NCI-H2107 (cell line): ENCODE results near the gene TEX38.
A peak's percentile ranks its signal among the peaks of the same experiment; 100 is the strongest.
"Not testable (repeated sequence)": the region's sequence is repeated elsewhere in the genome, so short reads cannot be mapped to it uniquely, and the experiment has no call there.

ENCODE experiments used
- DNase-seq: peaks from one replicate; lab custom pipeline; 2025; lab: John Stamatoyannopoulos, UW

TEX38 gene

DNA sequence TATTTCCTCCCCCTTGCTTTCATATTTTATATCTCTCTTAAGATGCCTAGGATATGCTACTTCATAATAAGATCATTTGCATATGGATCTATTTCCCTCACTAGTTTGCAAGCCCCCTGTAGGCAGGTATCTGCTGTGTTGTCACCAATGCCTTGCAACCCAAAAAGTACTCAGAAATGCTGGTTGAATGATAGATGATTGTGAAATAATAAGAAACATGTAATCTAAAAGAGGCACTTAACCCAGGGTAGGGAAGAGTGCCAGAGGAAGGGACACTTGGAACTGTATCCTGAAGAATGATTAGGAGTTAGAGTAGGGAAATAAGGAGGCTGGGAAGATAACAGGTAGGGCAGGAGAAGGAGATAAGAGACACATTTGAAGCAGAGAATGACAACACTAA, 15.8 kb upstream of the TEX38 start:
- no peak for DNase-seq

GRCh38 chr1:46656643-46657042, 15.0 kb upstream of the TEX38 start:
- no peak for DNase-seq

- DNase-seq, result no peak
These were observed 13.9 kb upstream of the TEX38 start for GRCh38 chr1:46657775-46658174.

DNA sequence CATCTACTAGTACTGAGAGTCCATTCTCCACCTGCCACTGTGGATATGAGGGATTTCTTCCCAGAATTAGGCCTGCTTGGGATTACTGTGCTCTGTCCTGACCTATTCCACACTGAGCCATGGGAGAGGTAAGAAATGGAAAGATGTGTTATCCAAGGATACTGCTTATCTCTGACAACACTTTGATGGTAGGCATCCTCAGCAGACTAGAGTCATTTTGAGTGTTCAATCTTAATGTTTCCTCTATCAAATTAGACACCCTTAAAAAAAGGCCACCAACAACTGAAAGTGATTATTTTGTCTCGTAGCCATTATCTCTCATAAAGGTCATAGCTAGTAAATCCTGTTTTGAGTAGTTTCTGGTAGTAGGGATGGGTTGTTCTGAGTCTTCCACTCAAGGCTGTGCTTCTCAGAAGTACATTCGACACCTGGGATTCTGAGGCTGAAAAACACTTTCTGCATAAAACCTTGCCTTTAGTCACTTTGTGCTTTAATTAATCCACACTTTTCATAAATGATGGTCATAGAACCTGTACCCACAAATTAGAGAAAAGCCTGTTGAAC, 12.3 kb upstream of the TEX38 start:
- DNase-seq, result no peak

DNA sequence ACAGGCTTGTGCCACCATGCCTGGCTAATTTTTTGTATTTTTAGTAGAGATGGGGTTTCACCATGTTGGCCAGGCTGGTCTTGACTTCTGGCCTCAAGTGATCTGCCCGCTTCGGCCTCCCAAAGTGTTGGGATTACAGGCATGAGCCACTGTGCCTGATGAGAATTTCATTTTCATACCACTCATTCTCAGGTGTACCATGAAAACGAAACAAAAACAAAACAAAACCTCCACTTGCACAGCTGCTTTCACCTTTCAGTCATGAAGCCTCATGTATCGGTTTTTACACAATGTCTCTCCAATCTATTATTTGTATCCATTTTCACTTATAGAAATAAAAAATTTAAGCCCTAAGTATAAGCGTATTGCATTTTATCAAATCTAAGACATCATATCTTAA, 11.5 kb upstream of the TEX38 start:
- not testable (repeated sequence) for DNase-seq

DNA sequence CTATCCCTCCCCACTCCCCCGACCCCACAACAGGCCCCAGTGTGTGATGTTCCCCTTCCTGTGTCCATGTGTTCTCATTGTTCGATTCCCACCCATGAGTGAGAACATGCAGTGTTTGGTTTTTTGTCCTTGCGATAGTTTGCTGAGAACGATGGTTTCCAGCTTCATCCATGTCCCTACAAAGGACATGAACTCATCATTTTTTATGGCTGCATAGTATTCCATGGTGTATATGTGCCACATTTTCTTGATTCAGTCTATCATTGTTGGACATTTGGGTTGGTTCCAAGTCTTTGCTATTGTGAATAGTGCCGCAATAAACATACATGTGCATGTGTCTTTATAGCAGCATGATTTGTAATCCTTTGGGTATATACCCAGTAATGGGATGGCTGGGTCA, 8.7 kb upstream of the TEX38 start:
- not testable (repeated sequence) for DNase-seq

DNA sequence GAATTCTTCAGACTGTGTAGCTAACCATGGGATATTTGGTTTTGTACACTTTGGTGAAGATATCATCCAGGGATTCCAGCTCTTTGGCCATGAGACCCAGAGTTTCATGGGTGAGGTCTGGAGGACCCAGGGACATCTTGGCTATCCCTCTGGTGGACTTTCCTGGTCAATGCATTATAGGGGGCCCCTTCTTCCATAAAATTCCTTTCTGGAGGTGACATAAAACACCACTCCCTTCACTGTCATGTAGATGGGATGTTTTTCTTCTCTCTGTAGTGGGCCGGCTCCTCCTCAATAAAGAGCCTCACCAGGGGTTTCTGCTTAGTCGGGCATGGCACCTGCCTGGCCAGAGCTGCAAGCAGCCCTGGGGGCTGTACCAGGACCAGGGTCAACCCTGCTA, 5.7 kb upstream of the TEX38 start:
- DNase-seq, result no peak

- peak; percentile 51 for DNase-seq
These were observed 3.6 kb upstream of the TEX38 start, which contains the start of gene ATPAF1 for GRCh38 chr1:46667782-46668760. Gene ATPAF1, minus strand, starts transcription at chr1:46668364. Its CDS starts 42 bp downstream, at chr1:46668322.

- no peak for DNase-seq
These were observed 1.5 kb upstream of the TEX38 start for GRCh38 chr1:46670134-46670533.

GRCh38 chr1:46672696-46673095, 1.0 kb downstream of the TEX38 start:
- DNase-seq, result no peak

GRCh38 chr1:46673749-46674182, 2.1 kb downstream of the TEX38 start:
- no peak for DNase-seq

DNA sequence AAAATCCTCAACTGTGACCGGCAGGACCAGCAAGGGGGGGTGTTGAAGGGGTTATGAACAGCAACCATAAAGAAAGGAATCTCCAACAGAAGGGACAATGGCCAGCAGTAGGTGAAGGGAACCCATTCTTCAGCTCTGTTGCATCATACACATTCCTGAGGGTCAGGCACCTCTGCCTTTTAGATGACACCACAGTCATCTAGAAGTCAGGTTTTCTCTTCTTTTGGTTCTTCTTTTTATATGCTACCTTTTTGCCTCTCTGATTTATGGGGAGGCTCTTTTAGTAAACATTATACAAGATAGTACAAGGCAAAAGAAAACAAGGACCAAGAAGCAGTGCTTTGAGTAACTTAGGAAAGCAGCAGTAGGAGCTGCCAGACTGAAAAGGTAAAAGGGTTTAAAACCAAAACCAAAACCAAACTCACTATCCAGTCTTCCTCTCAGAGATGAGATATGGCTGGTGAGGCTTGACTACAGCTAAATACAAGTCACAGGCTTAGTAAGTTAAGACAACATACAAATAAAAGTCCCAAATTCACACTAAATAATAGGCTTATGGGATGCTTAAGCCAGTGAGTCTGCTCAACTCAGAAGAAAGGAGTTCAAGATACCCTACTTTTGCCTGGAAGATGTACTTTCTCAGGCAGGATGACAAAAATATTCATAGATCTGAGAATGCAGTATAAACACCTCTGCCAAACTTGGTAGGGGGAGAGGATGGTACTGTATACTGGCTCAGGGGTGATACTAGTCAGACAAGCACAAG, 4.1 kb downstream of the TEX38 start:
- DNase-seq, result no peak

DNA sequence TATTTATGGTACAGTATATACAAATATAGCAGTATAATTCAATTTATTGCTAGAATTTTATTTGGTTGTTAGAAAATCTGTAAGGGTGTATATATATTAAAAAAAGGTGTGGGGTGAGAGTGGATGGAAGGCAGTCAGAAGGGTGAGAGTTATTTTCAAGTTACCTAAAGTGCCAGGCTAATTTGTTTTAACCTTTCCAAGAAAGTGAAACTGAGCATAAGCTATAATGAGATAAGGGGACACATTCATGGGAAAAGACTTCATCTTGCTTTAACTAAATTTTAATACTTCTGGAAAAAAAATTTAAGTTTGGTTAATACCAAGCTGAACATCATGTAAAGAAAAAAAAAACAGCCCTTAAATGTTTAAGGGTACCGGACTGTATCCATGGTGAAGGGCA, 4.9 kb downstream of the TEX38 start:
- DNase-seq, result no peak

DNA sequence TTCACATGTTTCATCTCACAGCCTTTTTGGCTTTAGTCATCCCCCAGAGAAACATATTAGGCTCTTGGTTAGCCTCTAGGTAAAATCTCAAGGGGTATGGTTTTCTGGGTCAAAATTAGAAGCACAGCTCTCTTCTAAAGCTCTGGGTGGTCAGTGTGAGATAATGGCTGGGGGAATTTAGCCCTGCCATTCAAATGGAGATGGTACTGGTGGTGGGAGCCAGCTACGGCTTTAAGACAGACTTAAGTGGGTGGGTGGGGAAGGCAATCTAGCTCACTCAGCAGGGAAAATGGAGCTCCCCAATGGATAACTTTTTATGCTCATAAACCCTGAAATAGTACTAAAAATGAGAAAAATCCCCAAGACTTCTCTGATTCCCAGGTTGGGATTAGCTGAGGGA, 5.7 kb downstream of the TEX38 start:
- DNase-seq, result no peak

DNA sequence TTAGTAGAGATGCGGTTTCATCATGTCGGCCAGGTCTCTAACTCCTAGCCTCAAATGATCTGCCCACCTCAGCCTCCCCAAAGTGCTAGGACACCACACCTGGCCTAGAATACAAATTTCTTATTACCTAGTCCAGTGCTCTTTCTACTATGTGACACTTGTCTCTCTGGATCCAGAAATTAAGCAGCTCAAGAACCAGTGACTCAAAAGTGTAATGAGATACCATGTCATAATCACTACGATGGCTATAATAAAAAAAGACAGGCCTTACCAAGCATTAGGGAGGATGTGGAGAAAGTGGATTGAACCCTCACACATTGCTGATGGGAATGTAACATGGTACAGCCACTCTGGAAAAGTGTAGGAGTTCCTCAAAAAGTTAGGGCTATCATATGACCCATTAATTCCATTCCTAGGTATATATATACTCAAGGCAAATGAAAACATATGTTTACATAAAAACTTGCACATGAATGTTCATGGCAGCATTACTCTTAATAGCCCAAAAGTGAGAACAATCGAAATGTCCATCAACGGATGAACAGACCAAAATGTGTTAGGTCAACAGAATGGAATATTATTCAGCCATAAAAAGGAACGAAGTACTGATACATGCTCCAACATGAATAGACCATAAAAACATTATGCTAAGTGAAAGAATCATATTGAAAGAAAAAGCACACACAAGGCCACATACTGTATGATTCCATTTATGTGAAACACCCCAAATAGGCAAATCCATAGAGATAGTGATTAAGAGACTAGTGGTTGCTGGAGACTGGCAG, 8.3 kb downstream of the TEX38 start:
- no peak for DNase-seq

DNA sequence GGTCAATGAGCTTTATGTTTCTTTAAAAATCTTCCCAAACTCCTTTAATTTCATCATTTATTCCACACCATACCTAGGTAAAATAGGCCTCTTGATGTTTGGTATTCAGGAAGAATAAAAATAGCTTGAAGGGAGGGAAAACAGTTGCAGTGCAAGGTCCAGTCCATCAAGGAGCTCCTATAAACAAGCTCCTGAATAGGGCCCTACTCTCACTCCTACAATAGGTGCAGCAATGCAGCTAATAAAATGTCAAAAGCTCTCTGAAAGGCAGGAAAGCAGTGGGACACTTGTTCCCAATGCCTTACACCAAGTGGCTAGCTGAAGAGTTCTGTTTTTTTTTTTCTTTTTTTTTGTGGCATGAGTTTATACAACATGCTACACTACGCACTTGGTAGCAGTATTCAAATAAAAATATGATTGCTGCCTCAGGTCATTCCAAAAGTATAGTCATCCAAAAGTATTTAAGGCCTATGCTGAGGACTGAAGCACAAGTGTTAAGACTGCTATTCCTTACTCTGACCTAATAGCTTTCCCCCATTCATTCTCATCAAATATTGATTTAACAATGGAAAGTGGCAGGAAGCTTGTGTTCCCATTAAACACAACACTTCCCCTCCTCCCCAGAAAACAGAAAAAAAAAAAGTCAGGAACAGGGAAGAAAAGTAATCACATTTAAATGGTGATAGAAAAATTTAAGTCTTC, 9.8 kb downstream of the TEX38 start:
- no peak for DNase-seq

DNA sequence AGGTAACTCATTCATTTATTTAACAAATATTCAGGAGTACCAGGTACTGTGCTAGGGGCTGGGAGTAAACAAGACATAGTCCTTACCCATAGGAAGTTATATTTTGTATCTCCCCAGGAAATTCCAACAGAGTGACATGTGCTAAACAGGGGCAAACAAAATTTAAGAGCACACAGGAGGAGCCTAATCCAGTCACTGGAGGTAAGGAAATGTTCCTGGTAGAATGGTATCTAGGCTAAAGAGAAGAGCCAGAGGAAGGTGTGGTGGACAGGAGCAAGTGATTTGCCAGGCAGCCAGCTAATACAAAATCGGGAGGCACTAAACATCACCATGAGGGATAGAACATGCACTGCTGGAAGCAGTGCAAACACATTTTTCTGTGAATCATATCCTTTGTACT, 10.4 kb downstream of the TEX38 start:
- DNase-seq, result no peak

DNA sequence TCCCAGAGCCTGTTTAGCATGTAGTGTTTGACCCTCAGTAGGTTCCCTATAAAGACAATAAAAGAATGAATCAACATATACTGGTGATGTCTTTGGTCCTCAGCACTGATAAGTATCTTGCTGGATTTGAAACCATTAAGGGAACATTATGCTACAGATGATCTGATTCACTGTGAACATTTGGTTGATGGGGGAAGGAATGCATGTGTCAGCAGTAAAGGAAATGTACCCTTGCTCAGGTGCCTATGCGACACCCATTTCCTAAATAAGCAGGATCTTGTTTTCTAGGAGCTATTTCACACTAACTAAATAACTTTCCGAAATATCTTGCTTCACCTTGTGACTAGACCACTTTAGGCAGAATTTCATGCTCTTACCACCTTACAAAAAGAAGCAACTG, 13.0 kb downstream of the TEX38 start:
- DNase-seq, result no peak

- no peak for DNase-seq
These were observed 14.6 kb downstream of the TEX38 start for GRCh38 chr1:46686255-46686654.

DNA sequence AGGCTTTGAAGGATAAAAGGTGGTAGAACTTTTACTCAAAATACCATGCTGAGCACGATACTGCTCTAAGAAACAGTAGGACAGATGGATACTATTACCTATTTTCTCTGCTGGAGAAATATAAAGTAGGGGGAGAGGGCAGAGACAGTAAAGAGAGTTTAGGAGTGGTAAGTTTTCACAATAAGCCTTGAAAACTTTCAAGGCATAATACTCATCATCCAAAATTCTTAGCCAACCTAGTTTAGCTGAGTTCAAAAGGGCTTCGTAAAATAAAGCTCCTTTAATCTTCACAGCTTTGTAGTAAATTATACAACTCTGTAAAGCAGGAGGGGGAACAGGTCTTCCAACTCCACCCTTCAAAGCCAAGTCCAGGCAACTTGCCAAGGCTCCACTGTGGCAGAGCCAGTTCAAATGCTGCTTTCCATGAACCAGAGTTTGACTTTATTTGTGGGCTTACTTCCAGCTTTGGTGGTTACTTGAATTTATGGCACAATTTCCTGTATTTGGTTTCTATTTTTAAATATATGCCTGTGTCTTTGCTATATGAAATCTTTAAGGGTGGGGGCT, 15.5 kb downstream of the TEX38 start:
- DNase-seq, result no peak
